ENCODE results near the gene U2AF1L4. TPM values are rescaled to one million over a fixed set of nuclear protein-coding genes. Genes with fewer than 3 reads are reported as not detected.

The U2AF1L4 gene
- total and polyA plus RNA-seq, 2 donors (not counting 1 experiment from before 2014, with no cell fraction given), result 62.1 to 89.7 TPM

DNA sequence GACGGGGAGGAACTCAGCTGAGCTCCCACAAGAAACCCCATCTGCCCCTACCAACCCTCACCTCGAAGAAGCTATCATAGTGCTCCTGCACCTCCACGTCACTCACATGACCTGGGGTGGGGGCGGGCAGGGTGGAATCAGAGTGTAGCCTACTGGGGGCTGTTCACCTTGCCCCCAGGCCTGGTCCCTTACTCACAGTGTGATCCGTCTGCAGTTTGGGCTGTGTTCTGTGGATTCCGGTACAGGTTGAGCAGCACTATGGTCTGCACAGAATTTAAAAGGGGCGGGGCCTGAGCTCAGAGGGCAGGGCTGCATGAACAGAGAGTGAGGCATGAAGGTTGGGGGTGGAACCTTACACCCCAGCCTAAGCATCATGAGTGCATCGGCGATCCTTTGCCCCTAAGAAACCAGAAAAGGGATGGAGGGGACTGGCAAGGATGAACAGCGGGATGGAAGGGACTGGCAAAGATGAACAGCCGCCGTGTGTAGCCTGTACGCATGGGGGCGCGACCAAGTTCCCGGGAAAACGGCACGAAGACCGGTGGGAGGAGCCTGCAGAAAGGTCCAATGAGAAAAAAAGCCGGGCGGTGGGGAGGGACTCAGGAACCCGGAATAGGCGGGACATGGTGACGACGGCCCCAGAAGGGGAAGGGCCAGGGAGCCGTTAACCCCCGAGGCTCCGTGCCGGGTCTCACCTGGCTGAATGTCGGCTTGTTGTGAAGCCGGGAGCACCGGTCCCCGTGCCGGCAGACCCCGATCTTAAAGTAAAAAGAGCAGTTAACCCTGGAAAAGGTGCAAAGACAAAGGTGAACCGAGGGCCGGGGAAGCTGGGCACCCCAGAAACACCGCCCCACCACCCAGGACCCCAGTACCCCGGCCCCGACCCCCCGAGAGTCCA, 539 bp downstream of the U2AF1L4 start:
- intact Hi-C loops (cut with micrococcal nuclease), result loop anchor here (1.0 to 10.0 kb wide), 5 partner anchors 27 to 470 kb away; partner anchors contain the start of genes ALKBH6, ARHGAP33, HCST and ZNF146
- Histone ChIP-seq H3K9ac (ENCODE audit: low read length) (peak overlapping the region; percentile 93), H4K20me1 (ENCODE audit: control insufficient read depth, insufficient read depth, low read length, poor library complexity, severe bottlenecking) (peaks cover 7% of the 10 kb centered on the region), H3K79me2 (ENCODE audit: control insufficient read depth, insufficient read depth, low read length) (peaks cover 70% of the 10 kb centered on the region), H3K4me1 (ENCODE audit: control insufficient read depth in 2 of 2, insufficient read depth in 2 of 2, low read length in 2 of 2) (peaks cover 41 to 69% of the 10 kb centered on the region in 2 donors), H3K9me3 (ENCODE audit: control extremely low read depth in 1 of 3, control insufficient read depth in 2 of 3, insufficient read depth in 1 of 3, low read length in 2 of 3) (no peaks in the 10 kb centered on the region), H2AFZ (ENCODE audit: insufficient read depth, low read depth, low read length, poor library complexity, severe bottlenecking) (peak overlapping the region; percentile 77), H3K4me2 (replicated peaks; ENCODE audit: low read depth, low read length, poor library complexity, severe bottlenecking) (peak overlapping the region; percentile 87), H3K4me3 (ENCODE audit: control extremely low read depth in 1 of 5, extremely low read depth in 1 of 5, insufficient read depth in 1 of 5, low read depth in 2 of 5, low read length in 4 of 5) (peak overlapping the region; percentile 66 to 93 (median 91)), H3K27me3 (replicated peaks in 1 of 4; ENCODE audit: control extremely low read depth in 1 of 4, control insufficient read depth in 3 of 4, insufficient read depth in 4 of 4, low read length in 3 of 4) (no peaks in the 10 kb centered on the region), H3K27ac (ENCODE audit: low read length in 2 of 2) (peak overlapping the region; percentile 98), H3K36me3 (replicated peaks in 1 of 2; ENCODE audit: control extremely low read depth in 1 of 2, control insufficient read depth in 1 of 2, extremely low read depth in 1 of 2, insufficient read depth in 2 of 2, low read length in 1 of 2) (peaks cover 0 to under 1% of the 10 kb centered on the region in 2 experiments)
- DNase-seq (peak; percentile 96), ATAC-seq (ENCODE audit: low read depth) (peak; percentile 54)
- TF ChIP-seq, protein P1, sequence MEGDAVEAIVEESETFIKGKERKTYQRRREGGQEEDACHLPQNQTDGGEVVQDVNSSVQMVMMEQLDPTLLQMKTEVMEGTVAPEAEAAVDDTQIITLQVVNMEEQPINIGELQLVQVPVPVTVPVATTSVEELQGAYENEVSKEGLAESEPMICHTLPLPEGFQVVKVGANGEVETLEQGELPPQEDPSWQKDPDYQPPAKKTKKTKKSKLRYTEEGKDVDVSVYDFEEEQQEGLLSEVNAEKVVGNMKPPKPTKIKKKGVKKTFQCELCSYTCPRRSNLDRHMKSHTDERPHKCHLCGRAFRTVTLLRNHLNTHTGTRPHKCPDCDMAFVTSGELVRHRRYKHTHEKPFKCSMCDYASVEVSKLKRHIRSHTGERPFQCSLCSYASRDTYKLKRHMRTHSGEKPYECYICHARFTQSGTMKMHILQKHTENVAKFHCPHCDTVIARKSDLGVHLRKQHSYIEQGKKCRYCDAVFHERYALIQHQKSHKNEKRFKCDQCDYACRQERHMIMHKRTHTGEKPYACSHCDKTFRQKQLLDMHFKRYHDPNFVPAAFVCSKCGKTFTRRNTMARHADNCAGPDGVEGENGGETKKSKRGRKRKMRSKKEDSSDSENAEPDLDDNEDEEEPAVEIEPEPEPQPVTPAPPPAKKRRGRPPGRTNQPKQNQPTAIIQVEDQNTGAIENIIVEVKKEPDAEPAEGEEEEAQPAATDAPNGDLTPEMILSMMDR (IDR thresholded peaks at IDR 0.05), result no peak
- no peak for TF ChIP-seq EZH2 (IDR thresholded peaks at IDR 0.05; ENCODE audit: borderline replicate concordance, insufficient read depth, low read depth, low read length, poor library complexity, severe bottlenecking)
- POLR2A ChIA-PET, result interaction anchor here (0.5 to 2.3 kb wide), 11 partner anchors 12 to 534 kb away, joined by 3 to 17 read pairs (median 3); partner anchors contain the start of genes ALKBH6, COX6B1, HSPB6 and KMT2B
- Mint-ChIP-seq H3K27me3 (no peaks in the 10 kb centered on the region), H3K27ac (peak overlapping the region; percentile 98), H3K4me1 (peaks cover 64% of the 10 kb centered on the region), H3K4me3 (peak overlapping the region; percentile 94), H3K9me3 (ENCODE audit: insufficient read depth) (no peaks in the 10 kb centered on the region)
- CTCF ChIA-PET, result interaction anchor here (0.6 to 2.3 kb wide), 6 partner anchors 25 to 158 kb away, joined by 3 to 6 read pairs (median 4); no protein-coding TSS in a partner anchor
- WGBS (ENCODE audit: insufficient coverage), result under 1% methylated on average over 36 of the region's 41 CpGs
